Activated B cell treated with CpG ODN at 0.5 μM for 24 hours (primary cell): ENCODE measurements around the gene PLAC1. TPM values are rescaled to one million over a fixed set of nuclear protein-coding genes. Genes with fewer than 3 reads are reported as not detected.

Source experiments
- ATAC-seq: fragments of 200-7000 bp; cut with Tn5 transposase; one replicate; pipeline ENCODE4 v1.10.0; 2021; ENCODE audit warnings: low read depth, mild to moderate bottlenecking, moderate library complexity
- CTCF ChIA-PET: fragments of 350-600 bp; sonication (Branson Sonifier 250); formaldehyde crosslinking; loops from one replicate; lab custom pipeline; 2021; ENCODE audit warnings: antibody characterized with exemption; lab: Charles Lee
- POLR2A ChIA-PET: fragments of 350-600 bp; sonication (Branson Sonifier 250); formaldehyde crosslinking; loops from one replicate; lab custom pipeline; 2021; ENCODE audit warnings: antibody characterized with exemption; lab: Charles Lee
- DNase-seq: peaks from one replicate; pipeline ENCODE4 v3.0.0; 2022
- H3K27ac Mint-ChIP-seq: one replicate; pipeline ENCODE4 v1.8.0; 2020; ENCODE audit warnings: mixed read lengths
- H3K27me3 Mint-ChIP-seq: one replicate; pipeline ENCODE4 v1.8.0; 2021; ENCODE audit warnings: mixed read lengths
- H3K36me3 Mint-ChIP-seq: one replicate; pipeline ENCODE4 v1.8.0; 2021; ENCODE audit warnings: low read depth, mixed read lengths
- H3K4me1 Mint-ChIP-seq: one replicate; pipeline ENCODE4 v1.8.0; 2021; ENCODE audit warnings: mixed read lengths
- H3K4me3 Mint-ChIP-seq: one replicate; pipeline ENCODE4 v1.8.0; 2020; ENCODE audit warnings: mild to moderate bottlenecking, mixed read lengths
- H3K9me3 Mint-ChIP-seq: one replicate; pipeline ENCODE4 v1.8.0; 2020; ENCODE audit warnings: mixed read lengths
- CTCF ChIP-seq: fragments of 200-600 bp; IDR thresholded peaks from one replicate; pipeline ENCODE4 v1.8.0; 2022; ENCODE audit warnings: antibody characterized with exemption, mild to moderate bottlenecking
- intact Hi-C: fragments of 100-400 bp; cut with micrococcal nuclease; formaldehyde crosslinking; loops from one replicate; pipeline ENCODE4 v1.15.1; 2024
- total RNA-seq: library from RNA; stranded (reverse); gene quantifications from 2 replicates; pipeline ENCODE4 v1.2.3, GENCODE V29; 2022

PLAC1 gene
- total RNA-seq, 1 donor from 2014 or later = not detected

- no peak for TF ChIP-seq CTCF
- DNase-seq (no peak), ATAC-seq (no peak)
- CTCF ChIA-PET = no interaction called here
- POLR2A ChIA-PET = no interaction called here
- Mint-ChIP-seq H3K27ac (no peak overlapping the region), H3K36me3 (no peaks in the 10 kb centered on the region), H3K9me3 (no peaks in the 10 kb centered on the region), H3K4me3 (no peak overlapping the region), H3K4me1 (no peaks in the 10 kb centered on the region), H3K27me3 (peaks cover 2% of the 10 kb centered on the region)
- intact Hi-C loops = no loop called here
These were observed 13.8 kb upstream of the PLAC1 start for GRCh38 chrX:134672101-134672500.

GRCh38 chrX:134671294-134671693 is 13.0 kb upstream of the PLAC1 start:
- POLR2A ChIA-PET = no interaction called here
- intact Hi-C loops = no loop called here
- Mint-ChIP-seq H3K27ac (no peak overlapping the region), H3K4me3 (no peak overlapping the region), H3K36me3 (no peaks in the 10 kb centered on the region), H3K27me3 (peaks cover 3% of the 10 kb centered on the region), H3K9me3 (no peaks in the 10 kb centered on the region), H3K4me1 (no peaks in the 10 kb centered on the region)
- CTCF ChIA-PET = no interaction called here
- TF ChIP-seq CTCF = no peak
- ATAC-seq (no peak), DNase-seq (no peak)

GRCh38 chrX:134670134-134670924 is 12.1 kb upstream of the PLAC1 start:
- CTCF ChIA-PET = no interaction called here
- H3K27me3 Mint-ChIP-seq = peaks cover 3% of the 10 kb centered on the region

GRCh38 chrX:134669378-134670098 is 11.3 kb upstream of the PLAC1 start:
- no peak for ATAC-seq
- POLR2A ChIA-PET = no interaction called here
- no peak for DNase-seq
- CTCF ChIA-PET = no interaction called here
- no peak overlapping the region for H3K4me3 Mint-ChIP-seq
- H3K27ac Mint-ChIP-seq = no peak overlapping the region
- H3K36me3 Mint-ChIP-seq = no peaks in the 10 kb centered on the region
- no peaks in the 10 kb centered on the region for H3K4me1 Mint-ChIP-seq
- intact Hi-C loops = no loop called here
- TF ChIP-seq CTCF = no peak
- H3K9me3 Mint-ChIP-seq = no peaks in the 10 kb centered on the region
- H3K27me3 Mint-ChIP-seq = peaks cover 3% of the 10 kb centered on the region

More at GRCh38 chrX:134670134-134670924, 12.1 kb upstream of the PLAC1 start:
- no peak for DNase-seq
- H3K36me3 Mint-ChIP-seq = no peaks in the 10 kb centered on the region
- ATAC-seq = no peak
- no peaks in the 10 kb centered on the region for H3K9me3 Mint-ChIP-seq
- intact Hi-C loops = no loop called here
- POLR2A ChIA-PET = no interaction called here
- no peak overlapping the region for H3K27ac Mint-ChIP-seq
- no peak for TF ChIP-seq CTCF
- no peaks in the 10 kb centered on the region for H3K4me1 Mint-ChIP-seq
- H3K4me3 Mint-ChIP-seq = no peak overlapping the region

- intact Hi-C loops = no loop called here
- H3K4me1 Mint-ChIP-seq = no peaks in the 10 kb centered on the region
- H3K9me3 Mint-ChIP-seq = no peaks in the 10 kb centered on the region
- no peak for TF ChIP-seq CTCF
- CTCF ChIA-PET = no interaction called here
- no peaks in the 10 kb centered on the region for H3K36me3 Mint-ChIP-seq
- H3K27ac Mint-ChIP-seq = no peak overlapping the region
- peaks cover 5% of the 10 kb centered on the region for H3K27me3 Mint-ChIP-seq
- ATAC-seq (no peak), DNase-seq (no peak)
- H3K4me3 Mint-ChIP-seq = no peak overlapping the region
- POLR2A ChIA-PET = no interaction called here
These were observed 5.9 kb upstream of the PLAC1 start for GRCh38 chrX:134664202-134664601.
